HepG2 (cell line): ENCODE results near the gene HRG. TPM values are rescaled to one million over a fixed set of nuclear protein-coding genes. Genes with fewer than 3 reads are reported as not detected.

Experiments
- EED ChIP-seq: sonication (generic); formaldehyde crosslinking; IDR thresholded peaks from 2 replicates; pipeline ENCODE4 v1.5.0; 2020; ENCODE audit warnings: mild to moderate bottlenecking, missing genetic modification reagents
- GATA4 ChIP-seq: sonication (generic); IDR thresholded peaks from 2 replicates; pipeline ENCODE4 v1.6.1; 2016; ENCODE audit warnings: antibody characterized with exemption, low read depth, borderline replicate concordance
- HNF1A ChIP-seq, 2 experiments: sonication (generic) in 1 of 2; formaldehyde crosslinking in 1 of 2; IDR thresholded peaks; 2 replicates each; pipeline versions ENCODE4 v1.4.0 to v1.6.1; 2016 to 2020; ENCODE audit warnings: borderline replicate concordance in 1 of 2, low read depth in 1 of 2, mild to moderate bottlenecking in 1 of 2, missing genetic modification reagents in 1 of 2
- HNRNPUL1 ChIP-seq: fragments of 200-400 bp; formaldehyde crosslinking; IDR thresholded peaks from 2 replicates; pipeline ENCODE4 v1.6.1; 2017; ENCODE audit warnings: low read depth, mild to moderate bottlenecking, low read length, moderate library complexity
- MYC ChIP-seq: sonication (generic); formaldehyde crosslinking; IDR thresholded peaks from 2 replicates; pipeline ENCODE4 v1.9.0; 2021; ENCODE audit warnings: missing genetic modification reagents, borderline replicate concordance
- NFE2 ChIP-seq: sonication (generic); formaldehyde crosslinking; IDR thresholded peaks from 2 replicates; pipeline ENCODE4 v1.4.0; 2020; ENCODE audit warnings: missing genetic modification reagents
- SRSF9 ChIP-seq: fragments of 200-400 bp; formaldehyde crosslinking; IDR thresholded peaks from 2 replicates; pipeline ENCODE4 v1.6.1; 2018; ENCODE audit warnings: borderline replicate concordance, mild to moderate bottlenecking, low read depth, low read length; ENCODE audit not compliant: insufficient read depth, poor library complexity, severe bottlenecking
- TBX3 ChIP-seq: fragments of 450-650 bp; IDR thresholded peaks from 2 replicates; pipeline ENCODE4 v1.6.1; 2017; ENCODE audit warnings: antibody characterized with exemption, mild to moderate bottlenecking, inconsistent platforms, borderline replicate concordance
- ZNF430 ChIP-seq: sonication (generic); formaldehyde crosslinking; IDR thresholded peaks from 2 replicates; pipeline ENCODE4 v1.9.0; 2021; ENCODE audit warnings: mild to moderate bottlenecking, missing genetic modification reagents
- ZNF703 ChIP-seq: sonication (generic); formaldehyde crosslinking; IDR thresholded peaks from 2 replicates; pipeline ENCODE4 v1.5.1; 2020; ENCODE audit warnings: missing genetic modification reagents, mild to moderate bottlenecking, moderate library complexity, borderline replicate concordance
- ZSCAN9 ChIP-seq: IDR thresholded peaks from 2 replicates; pipeline ENCODE4 v1.6.1; 2016; ENCODE audit warnings: borderline replicate concordance
- polyA plus RNA-seq, 8 experiments: library from polyadenylated mRNA; depleted of rRNA in 3 of 8; stranded (reverse) in 7 of 8; unstranded in 1 of 8; fragments of >200 nt; fragmentation: Illumina TruSeq in 4 of 8; extraction: Trizol in 4 of 8; gene quantifications; 2 replicates each; pipeline versions ENCODE4 v1.2.1 to v1.2.3, GENCODE V29; 2011 to 2016; ENCODE audit warnings: low read depth in 4 of 8, missing spikeins in 1 of 8, mixed read lengths in 1 of 8; ENCODE audit not compliant: insufficient read depth in 1 of 8
- total RNA-seq, 5 experiments: library from RNA; depleted of rRNA; stranded (reverse); fragments of >200 nt; fragmentation: Illumina TruSeq; extraction: Trizol; gene quantifications; 2 replicates each; pipeline ENCODE4 v1.2.3, GENCODE V29; 2016; ENCODE audit warnings: low read depth in 1 of 5
- TF ChIP-seq, protein P1 (sequence below): sonication (generic); formaldehyde crosslinking; IDR thresholded peaks from 2 replicates; pipeline ENCODE4 v1.5.0; 2020; ENCODE audit warnings: mild to moderate bottlenecking, missing genetic modification reagents, borderline replicate concordance
- TF ChIP-seq, protein P2 (sequence below): IDR thresholded peaks from 2 replicates; pipeline ENCODE4 v1.6.1; 2012; ENCODE audit warnings: low read depth, low read length, improper control_type of control experiment

Gene HRG
- total and polyA plus RNA-seq, 2 of the 13 experiments (the other 11 are each of a cell fraction or from before 2014, with no cell fraction given) = 0.09 to 0.11 TPM

DNA sequence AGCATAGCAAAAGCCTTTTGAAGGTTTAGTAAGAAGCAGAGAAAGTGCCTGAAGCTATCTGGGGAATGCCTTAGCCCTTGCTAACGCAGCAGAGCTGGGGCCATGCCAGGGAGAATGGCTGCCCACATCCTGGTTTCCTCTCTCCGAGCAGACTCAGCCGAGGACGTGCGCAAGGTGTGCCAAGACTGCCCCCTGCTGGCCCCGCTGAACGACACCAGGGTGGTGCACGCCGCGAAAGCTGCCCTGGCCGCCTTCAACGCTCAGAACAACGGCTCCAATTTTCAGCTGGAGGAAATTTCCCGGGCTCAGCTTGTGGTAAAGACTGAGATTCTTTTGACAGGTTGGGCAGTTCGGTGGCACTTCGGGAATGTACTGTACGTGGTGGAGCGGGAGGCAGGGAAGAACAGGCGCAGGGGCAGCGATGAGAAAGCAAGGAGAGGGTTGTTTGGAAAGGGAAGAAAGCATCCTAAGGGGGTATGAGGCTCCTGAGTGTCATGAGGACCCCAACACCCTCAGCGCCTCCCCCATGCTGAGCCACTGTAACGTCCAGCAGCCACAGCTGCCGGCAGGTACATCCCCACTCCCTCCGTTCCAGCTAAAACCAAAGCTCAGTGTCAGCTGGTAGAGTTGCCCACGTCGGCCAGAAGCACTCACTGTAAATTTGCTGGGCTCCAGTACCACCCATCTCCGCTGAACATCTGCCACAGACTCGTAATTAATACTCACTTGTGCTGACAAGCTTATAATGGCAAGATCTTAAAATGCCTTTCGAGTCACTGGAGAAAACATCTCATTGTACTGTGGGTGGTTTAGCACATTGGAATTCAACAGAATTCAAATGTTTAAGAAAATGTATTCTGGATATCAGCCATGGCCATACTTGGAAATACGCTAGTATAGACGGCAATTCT is 48.5 kb upstream of the HRG start (continued):
- TF ChIP-seq, protein P1, sequence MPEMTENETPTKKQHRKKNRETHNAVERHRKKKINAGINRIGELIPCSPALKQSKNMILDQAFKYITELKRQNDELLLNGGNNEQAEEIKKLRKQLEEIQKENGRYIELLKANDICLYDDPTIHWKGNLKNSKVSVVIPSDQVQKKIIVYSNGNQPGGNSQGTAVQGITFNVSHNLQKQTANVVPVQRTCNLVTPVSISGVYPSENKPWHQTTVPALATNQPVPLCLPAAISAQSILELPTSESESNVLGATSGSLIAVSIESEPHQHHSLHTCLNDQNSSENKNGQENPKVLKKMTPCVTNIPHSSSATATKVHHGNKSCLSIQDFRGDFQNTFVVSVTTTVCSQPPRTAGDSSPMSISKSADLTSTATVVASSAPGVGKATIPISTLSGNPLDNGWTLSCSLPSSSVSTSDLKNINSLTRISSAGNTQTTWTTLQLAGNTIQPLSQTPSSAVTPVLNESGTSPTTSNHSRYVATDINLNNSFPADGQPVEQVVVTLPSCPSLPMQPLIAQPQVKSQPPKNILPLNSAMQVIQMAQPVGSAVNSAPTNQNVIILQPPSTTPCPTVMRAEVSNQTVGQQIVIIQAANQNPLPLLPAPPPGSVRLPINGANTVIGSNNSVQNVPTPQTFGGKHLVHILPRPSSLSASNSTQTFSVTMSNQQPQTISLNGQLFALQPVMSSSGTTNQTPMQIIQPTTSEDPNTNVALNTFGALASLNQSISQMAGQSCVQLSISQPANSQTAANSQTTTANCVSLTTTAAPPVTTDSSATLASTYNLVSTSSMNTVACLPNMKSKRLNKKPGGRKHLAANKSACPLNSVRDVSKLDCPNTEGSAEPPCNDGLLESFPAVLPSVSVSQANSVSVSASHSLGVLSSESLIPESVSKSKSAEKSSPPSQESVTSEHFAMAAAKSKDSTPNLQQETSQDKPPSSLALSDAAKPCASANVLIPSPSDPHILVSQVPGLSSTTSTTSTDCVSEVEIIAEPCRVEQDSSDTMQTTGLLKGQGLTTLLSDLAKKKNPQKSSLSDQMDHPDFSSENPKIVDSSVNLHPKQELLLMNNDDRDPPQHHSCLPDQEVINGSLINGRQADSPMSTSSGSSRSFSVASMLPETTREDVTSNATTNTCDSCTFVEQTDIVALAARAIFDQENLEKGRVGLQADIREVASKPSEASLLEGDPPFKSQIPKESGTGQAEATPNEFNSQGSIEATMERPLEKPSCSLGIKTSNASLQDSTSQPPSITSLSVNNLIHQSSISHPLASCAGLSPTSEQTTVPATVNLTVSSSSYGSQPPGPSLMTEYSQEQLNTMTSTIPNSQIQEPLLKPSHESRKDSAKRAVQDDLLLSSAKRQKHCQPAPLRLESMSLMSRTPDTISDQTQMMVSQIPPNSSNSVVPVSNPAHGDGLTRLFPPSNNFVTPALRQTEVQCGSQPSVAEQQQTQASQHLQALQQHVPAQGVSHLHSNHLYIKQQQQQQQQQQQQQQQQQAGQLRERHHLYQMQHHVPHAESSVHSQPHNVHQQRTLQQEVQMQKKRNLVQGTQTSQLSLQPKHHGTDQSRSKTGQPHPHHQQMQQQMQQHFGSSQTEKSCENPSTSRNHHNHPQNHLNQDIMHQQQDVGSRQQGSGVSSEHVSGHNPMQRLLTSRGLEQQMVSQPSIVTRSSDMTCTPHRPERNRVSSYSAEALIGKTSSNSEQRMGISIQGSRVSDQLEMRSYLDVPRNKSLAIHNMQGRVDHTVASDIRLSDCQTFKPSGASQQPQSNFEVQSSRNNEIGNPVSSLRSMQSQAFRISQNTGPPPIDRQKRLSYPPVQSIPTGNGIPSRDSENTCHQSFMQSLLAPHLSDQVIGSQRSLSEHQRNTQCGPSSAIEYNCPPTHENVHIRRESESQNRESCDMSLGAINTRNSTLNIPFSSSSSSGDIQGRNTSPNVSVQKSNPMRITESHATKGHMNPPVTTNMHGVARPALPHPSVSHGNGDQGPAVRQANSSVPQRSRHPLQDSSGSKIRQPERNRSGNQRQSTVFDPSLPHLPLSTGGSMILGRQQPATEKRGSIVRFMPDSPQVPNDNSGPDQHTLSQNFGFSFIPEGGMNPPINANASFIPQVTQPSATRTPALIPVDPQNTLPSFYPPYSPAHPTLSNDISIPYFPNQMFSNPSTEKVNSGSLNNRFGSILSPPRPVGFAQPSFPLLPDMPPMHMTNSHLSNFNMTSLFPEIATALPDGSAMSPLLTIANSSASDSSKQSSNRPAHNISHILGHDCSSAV (CRISPR knock-in tag) = no peak
- TF ChIP-seq NFE2 (CRISPR knock-in tag) = no peak
- 0 out of 2 replicates have a peak, but pooled peaks have one; percentile 55 for TF ChIP-seq ZNF703 (CRISPR knock-in tag)
- TF ChIP-seq ZSCAN9 = peak; percentile 49; the same call in 1 of the 2 replicates
- TF ChIP-seq, protein P2, sequence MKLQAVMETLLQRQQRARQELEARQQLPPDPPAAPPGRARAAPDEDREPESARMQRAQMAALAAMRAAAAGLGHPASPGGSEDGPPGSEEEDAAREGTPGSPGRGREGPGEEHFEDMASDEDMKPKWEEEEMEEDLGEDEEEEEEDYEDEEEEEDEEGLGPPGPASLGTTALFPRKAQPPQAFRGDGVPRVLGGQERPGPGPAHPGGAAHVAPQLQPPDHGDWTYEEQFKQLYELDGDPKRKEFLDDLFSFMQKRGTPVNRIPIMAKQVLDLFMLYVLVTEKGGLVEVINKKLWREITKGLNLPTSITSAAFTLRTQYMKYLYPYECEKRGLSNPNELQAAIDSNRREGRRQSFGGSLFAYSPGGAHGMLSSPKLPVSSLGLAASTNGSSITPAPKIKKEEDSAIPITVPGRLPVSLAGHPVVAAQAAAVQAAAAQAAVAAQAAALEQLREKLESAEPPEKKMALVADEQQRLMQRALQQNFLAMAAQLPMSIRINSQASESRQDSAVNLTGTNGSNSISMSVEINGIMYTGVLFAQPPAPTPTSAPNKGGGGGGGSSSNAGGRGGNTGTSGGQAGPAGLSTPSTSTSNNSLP = no peak
- no peak for TF ChIP-seq EED (CRISPR knock-in tag)
- 0 out of 2 replicates have a peak, but pooled peaks have one; percentile 29 for TF ChIP-seq ZNF430 (CRISPR knock-in tag)
- TF ChIP-seq MYC (CRISPR knock-in tag) = peak; percentile 28; the same call in 1 of the 2 replicates
- TF ChIP-seq SRSF9 = no peak
- TF ChIP-seq TBX3 = no peak
- TF ChIP-seq HNF1A (IDR thresholded peaks at IDR 0.05; ENCODE audit: low read depth) = no peak
- no peak for TF ChIP-seq HNF1A (CRISPR knock-in tag; IDR thresholded peaks at IDR 0.05; ENCODE audit: borderline replicate concordance)
- no peak for TF ChIP-seq HNRNPUL1
- no peak for TF ChIP-seq GATA4
